Muscle layer of colon (tissue), 2 donors: ENCODE data around the gene FRMD4A.
"Not testable (repeated sequence)": the region's sequence is repeated elsewhere in the genome, so short reads cannot be mapped to it uniquely, and the experiment has no call there.

Experiments used
- H3K27ac ChIP-seq: one replicate; pipeline ENCODE4 v1.7.0; 2013; ENCODE audit warnings: low read depth, mild to moderate bottlenecking, low read length, moderate library complexity
- H3K27me3 ChIP-seq, 2 donors: one replicate each; pipeline ENCODE4 v1.7.0; 2013; ENCODE audit warnings: low read length in 2 of 2, mild to moderate bottlenecking in 2 of 2; ENCODE audit not compliant: insufficient read depth in 2 of 2, control insufficient read depth in 1 of 2
- H3K36me3 ChIP-seq: one replicate; pipeline ENCODE4 v1.7.0; 2013; ENCODE audit warnings: mild to moderate bottlenecking, low read length; ENCODE audit not compliant: insufficient read depth
- H3K4me1 ChIP-seq: one replicate; pipeline ENCODE4 v1.7.0; 2013; ENCODE audit warnings: mild to moderate bottlenecking, low read length; ENCODE audit not compliant: insufficient read depth
- H3K4me3 ChIP-seq, 2 donors: one replicate each; pipeline ENCODE4 v1.7.0; 2013; ENCODE audit warnings: low read length in 2 of 2, low read depth in 1 of 2, mild to moderate bottlenecking in 1 of 2, moderate library complexity in 1 of 2
- H3K9ac ChIP-seq: one replicate; pipeline ENCODE4 v1.7.0; 2013; ENCODE audit warnings: low read length
- H3K9me3 ChIP-seq: one replicate; pipeline ENCODE4 v1.7.0; 2013; ENCODE audit warnings: mild to moderate bottlenecking, low read length
- donor health status: abdominal sarcoma.
- donor health status: Adenocarcinoma of cecum.

FRMD4A gene

DNA sequence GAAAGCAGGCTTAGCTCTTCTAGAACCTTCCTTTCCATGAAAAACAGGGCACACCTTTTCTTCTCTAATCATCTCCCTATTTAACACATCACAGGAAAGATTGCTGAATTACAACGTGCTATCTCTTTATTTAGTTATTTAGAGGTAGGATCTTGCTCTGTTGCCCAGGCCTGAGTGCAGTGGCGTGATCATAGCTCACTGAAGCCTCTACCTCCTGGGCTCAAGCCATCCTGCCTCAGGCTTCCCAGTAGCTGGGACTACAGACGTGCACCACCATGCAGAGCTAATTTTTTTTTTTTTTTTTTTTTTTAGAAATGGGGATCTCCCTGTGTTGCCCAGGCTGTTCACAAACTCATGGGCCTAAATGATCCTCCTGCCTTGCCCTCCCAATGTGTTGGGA is 492.8 kb downstream of the FRMD4A start:
- peak overlapping the region in 1 of 2 donors; percentile 5 for H3K4me3 ChIP-seq
- no peaks in the 10 kb centered on the region for H3K36me3 ChIP-seq
- H3K9ac ChIP-seq: no peak overlapping the region
- H3K9me3 ChIP-seq: no peaks in the 10 kb centered on the region
- H3K27ac ChIP-seq: no peak overlapping the region
- H3K27me3 ChIP-seq: no peaks in the 10 kb centered on the region
- peaks cover 41% of the 10 kb centered on the region for H3K4me1 ChIP-seq

- H3K4me1 ChIP-seq: peaks cover 50% of the 10 kb centered on the region
- no peak overlapping the region for H3K9ac ChIP-seq
- no peaks in the 10 kb centered on the region for H3K36me3 ChIP-seq
- no peaks in the 10 kb centered on the region for H3K27me3 ChIP-seq
- H3K9me3 ChIP-seq: no peaks in the 10 kb centered on the region
- peak overlapping the region; percentile 3 for H3K27ac ChIP-seq
- H3K4me3 ChIP-seq: no peak overlapping the region
These were observed 496.0 kb downstream of the FRMD4A start for GRCh38 chr10:13834581-13835286.

DNA sequence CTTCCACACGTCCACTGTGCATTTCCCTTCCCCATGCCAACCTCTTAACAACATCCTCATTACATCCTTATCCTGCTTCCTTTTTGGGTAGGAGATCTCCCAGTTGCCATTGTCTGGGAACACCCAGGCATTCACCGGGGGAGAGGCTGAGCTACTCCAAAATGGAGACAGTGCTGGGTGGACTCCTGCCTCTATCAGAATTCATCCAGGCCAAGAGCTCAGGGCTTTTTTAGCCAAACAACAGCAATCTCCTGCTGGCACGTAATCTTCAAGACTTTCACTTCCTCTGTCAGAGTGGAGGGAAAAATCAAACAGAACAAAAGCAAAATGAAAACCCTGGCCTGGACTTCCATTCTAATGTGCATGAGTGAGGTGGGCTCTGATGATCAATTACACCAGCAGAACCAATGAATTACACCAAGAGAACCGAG is 499.0 kb downstream of the FRMD4A start:
- Histone ChIP-seq H3K9me3 (no peaks in the 10 kb centered on the region), H3K4me1 (peaks cover 23% of the 10 kb centered on the region), H3K27ac (no peak overlapping the region), H3K27me3 (no peaks in the 10 kb centered on the region), H3K9ac (no peak overlapping the region), H3K4me3 (no peak overlapping the region), H3K36me3 (no peaks in the 10 kb centered on the region)

GRCh38 chr10:13830385-13830784 is 500.3 kb downstream of the FRMD4A start:
- no peak overlapping the region for H3K9ac ChIP-seq
- no peaks in the 10 kb centered on the region for H3K9me3 ChIP-seq
- H3K27me3 ChIP-seq: no peaks in the 10 kb centered on the region
- no peak overlapping the region for H3K27ac ChIP-seq
- H3K4me1 ChIP-seq: peaks cover 23% of the 10 kb centered on the region
- no peak overlapping the region for H3K4me3 ChIP-seq
- H3K36me3 ChIP-seq: no peaks in the 10 kb centered on the region

DNA sequence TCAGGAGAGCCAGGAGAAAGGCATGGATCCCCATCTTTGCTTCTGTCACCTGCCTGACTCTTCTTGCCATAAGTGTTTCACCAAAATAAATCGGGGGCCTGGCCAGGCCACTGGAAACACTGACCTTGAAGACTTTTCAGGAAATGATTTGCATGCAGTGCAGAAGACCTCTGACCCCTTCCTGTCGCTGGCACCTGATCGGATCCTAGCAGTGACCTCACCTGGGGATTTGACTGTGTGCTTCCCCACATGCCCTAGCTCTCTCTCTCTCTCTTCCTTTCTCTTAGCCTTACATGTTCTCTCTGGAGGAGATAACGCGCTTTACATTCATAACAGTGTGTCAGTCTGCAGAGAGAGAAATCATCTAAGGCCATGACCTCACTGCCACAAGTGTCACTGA is 500.9 kb downstream of the FRMD4A start:
- H3K4me1 ChIP-seq: peaks cover 19% of the 10 kb centered on the region

GRCh38 chr10:13828284-13828683 is 502.4 kb downstream of the FRMD4A start:
- not testable (repeated sequence) for H3K9me3 ChIP-seq, H3K36me3 ChIP-seq, H3K9ac ChIP-seq, H3K27ac ChIP-seq, H3K4me3 ChIP-seq, H3K27me3 ChIP-seq
- H3K4me1 ChIP-seq: peaks cover 13% of the 10 kb centered on the region

More for the DNA sequence above, 500.9 kb downstream of the FRMD4A start:
- H3K9me3 ChIP-seq: no peaks in the 10 kb centered on the region
- H3K36me3 ChIP-seq: no peaks in the 10 kb centered on the region
- no peak overlapping the region for H3K4me3 ChIP-seq
- no peak overlapping the region for H3K27ac ChIP-seq
- H3K9ac ChIP-seq: no peak overlapping the region
- no peaks in the 10 kb centered on the region for H3K27me3 ChIP-seq

DNA sequence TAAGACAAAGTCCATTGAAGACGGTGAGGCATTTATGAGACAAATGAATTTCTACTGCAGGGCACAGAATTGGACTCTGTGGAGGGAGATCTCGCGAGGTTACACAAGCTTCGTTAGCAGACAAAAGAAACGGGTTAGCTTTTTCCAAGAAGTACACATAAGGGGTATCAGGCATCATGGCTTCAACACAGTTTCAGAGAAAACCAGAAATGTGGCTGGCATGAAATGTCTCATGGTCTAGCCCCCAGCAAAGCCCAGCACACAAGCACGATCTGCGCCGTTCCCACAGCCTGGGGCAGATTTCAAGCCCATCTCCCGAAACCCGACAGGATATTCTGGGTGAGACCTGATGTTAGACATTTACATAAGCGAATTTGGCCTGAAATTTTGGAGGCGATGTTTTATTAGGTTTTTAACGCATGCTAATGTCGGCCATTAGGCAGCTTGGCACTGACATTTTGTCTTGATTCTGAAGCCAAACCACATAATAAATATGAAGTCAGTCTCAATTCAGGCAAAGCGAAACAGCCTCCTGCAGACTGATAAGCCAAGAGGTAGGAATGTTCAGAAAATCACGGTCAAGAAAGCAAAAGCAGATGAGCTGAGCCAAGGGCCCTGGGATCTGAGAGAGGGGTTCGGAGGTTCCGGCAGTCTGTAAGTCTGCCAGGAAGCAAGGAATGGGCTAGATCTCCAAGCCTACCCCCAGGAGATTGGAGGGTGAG is 503.5 kb downstream of the FRMD4A start:
- H3K27me3 ChIP-seq: no peaks in the 10 kb centered on the region
- H3K27ac ChIP-seq: no peak overlapping the region
- H3K9me3 ChIP-seq: no peaks in the 10 kb centered on the region
- no peak overlapping the region for H3K9ac ChIP-seq
- H3K4me3 ChIP-seq: no peak overlapping the region
- no peaks in the 10 kb centered on the region for H3K36me3 ChIP-seq
- peaks cover 12% of the 10 kb centered on the region for H3K4me1 ChIP-seq

GRCh38 chr10:13823709-13824405 is 506.9 kb downstream of the FRMD4A start:
- H3K4me1 ChIP-seq: no peaks in the 10 kb centered on the region
- no peaks in the 10 kb centered on the region for H3K27me3 ChIP-seq
- no peak overlapping the region for H3K9ac ChIP-seq
- no peaks in the 10 kb centered on the region for H3K36me3 ChIP-seq
- no peak overlapping the region for H3K4me3 ChIP-seq
- no peaks in the 10 kb centered on the region for H3K9me3 ChIP-seq
- H3K27ac ChIP-seq: no peak overlapping the region

- Histone ChIP-seq H3K9ac (no peak overlapping the region), H3K4me3 (no peak overlapping the region), H3K4me1 (no peaks in the 10 kb centered on the region), H3K9me3 (no peaks in the 10 kb centered on the region), H3K36me3 (no peaks in the 10 kb centered on the region), H3K27me3 (no peaks in the 10 kb centered on the region), H3K27ac (no peak overlapping the region)
These were observed 507.5 kb downstream of the FRMD4A start for GRCh38 chr10:13823096-13823708.

- Histone ChIP-seq H3K27me3 (no peaks in the 10 kb centered on the region), H3K4me1 (no peaks in the 10 kb centered on the region), H3K9ac (no peak overlapping the region), H3K9me3 (no peaks in the 10 kb centered on the region), H3K36me3 (no peaks in the 10 kb centered on the region), H3K27ac (no peak overlapping the region), H3K4me3 (no peak overlapping the region)
These were observed 508.2 kb downstream of the FRMD4A start for GRCh38 chr10:13822490-13822889.

- Histone ChIP-seq H3K27ac (no peak overlapping the region), H3K9me3 (no peaks in the 10 kb centered on the region), H3K36me3 (no peaks in the 10 kb centered on the region), H3K9ac (no peak overlapping the region), H3K4me1 (peaks cover 8% of the 10 kb centered on the region), H3K4me3 (no peak overlapping the region), H3K27me3 (no peaks in the 10 kb centered on the region)
These were observed 509.8 kb downstream of the FRMD4A start for GRCh38 chr10:13820964-13821337.
